ENCODE data around the gene MEGF6. TPM values are rescaled to one million over a fixed set of nuclear protein-coding genes. Genes with fewer than 3 reads are reported as not detected.
A peak's percentile ranks its signal among the peaks of the same experiment; 100 is the strongest.
"Not testable (repeated sequence)": the region's sequence is repeated elsewhere in the genome, so short reads cannot be mapped to it uniquely, and the experiment has no call there.

The MEGF6 gene
- total RNA-seq, 2 experiments from 2014 or later = 1.7 to 2.5 TPM

DNA sequence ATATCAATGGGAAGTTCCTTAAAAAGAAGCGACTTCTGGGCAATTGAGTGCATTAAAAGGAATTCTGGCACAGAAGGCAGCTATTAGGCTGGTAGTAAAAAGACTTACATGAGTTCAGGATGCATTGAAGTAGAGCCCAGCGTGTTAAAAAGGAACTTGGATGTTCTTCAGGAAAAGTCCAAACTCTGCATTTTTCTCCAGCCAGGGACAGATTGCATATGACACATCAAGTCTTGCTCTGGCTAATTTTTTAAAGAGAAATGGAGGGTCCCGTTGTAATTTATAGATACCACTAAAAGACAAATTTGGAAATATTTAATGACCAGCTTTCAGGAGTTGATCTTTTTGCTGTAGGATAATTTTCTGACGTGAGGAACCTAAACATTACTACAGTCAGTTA, 14.7 kb upstream of the MEGF6 start:
- DNase-seq = no peak
- Mint-ChIP-seq H3K4me1 (peaks cover 25% of the 10 kb centered on the region), H3K36me3 (no peaks in the 10 kb centered on the region), H3K9me3 (no peaks in the 10 kb centered on the region), H3K4me3 (peak overlapping the region; percentile 67), H3K27me3 (no peaks in the 10 kb centered on the region), H3K27ac (no peak overlapping the region)

DNA sequence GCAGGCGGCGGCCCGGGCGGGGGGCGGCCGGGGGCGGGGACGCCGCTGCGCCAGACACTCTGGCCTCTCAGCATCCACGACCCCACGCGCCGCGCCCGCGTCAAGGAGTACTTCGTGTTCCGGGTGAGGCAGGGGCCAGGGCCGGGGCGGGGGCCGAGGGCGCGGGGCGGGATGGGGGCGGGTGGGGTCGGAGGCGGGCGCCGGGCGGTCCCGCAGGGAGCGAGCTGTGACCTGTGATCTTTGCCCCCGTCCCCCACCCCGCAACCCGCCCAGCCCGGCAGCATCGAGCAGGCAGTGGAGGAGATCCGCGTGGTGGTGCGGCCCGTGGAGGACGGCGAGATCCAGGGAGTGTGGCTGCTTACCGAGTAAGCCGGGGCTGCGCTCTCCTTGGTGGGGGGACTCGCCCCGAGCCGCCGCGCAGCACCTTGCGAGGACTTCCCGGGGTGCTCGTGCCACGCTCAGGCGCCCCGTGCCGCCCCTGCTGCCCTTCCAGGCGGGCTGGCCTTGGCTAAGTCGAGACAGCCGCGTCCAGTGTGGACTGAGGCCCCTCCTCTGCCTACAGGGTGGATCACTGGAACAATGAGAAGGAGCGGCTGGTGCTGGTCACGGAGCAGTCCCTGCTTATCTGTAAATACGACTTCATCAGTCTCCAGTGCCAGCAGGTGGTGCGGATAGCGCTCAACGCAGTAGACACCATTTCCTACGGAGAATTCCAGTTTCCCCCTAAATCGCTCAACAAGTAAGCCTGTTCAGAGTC, 14.0 kb upstream of the MEGF6 start:
- Mint-ChIP-seq H3K27me3 (no peaks in the 10 kb centered on the region), H3K9me3 (no peaks in the 10 kb centered on the region), H3K4me1 (peaks cover 25% of the 10 kb centered on the region), H3K36me3 (no peaks in the 10 kb centered on the region), H3K4me3 (peak overlapping the region; percentile 90), H3K27ac (peak overlapping the region; percentile 6)
- DNase-seq = peak; percentile 32

DNA sequence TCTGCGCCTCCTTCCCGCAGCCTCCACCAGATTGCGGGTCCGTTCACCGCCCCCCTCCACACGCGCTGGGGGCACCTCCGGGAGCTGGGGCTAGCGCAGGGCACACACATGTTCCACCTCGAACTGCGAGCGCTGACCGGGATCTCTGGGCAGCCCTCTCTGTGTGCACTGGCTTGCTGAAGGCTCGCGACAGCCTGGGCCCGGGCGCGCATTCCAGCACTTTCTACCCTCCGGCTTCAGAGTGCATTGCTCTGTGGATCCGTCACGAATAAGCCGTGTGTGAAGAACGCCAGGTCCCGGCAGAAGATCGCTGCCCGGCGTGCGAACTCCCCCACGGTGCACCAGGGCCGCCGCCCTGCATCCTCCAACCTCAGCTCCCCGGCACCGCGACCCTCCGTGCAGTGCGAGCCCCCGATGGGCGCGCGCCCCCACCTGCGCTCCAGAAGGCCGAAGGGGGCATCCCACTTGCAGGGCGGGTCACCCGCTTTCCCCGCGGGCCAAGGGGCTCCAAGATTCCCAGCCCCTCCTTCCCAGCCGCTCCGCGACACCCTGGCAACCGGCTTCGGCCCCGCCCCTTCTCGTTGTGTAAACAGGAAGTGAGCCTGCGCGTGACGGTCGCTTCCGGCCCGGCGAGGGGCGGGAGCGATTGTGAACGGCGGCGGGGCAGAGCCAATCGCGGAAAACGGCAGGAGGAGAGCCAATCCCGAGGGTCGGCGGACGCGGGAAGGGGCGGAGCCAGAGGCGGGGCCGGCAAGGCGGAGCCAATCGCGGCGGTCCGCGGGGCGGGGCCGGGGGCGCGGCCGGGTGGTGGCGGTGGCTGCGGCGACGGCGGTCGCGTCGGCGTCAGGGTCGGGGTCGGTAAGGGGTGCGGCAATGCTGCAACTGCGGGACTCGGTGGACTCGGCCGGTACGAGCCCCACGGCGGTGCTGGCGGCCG, 13.2 kb upstream of the MEGF6 start, which contains the start of gene TPRG1L:
TPRG1L (plus strand) TSS at position 816 of the 937 bp plus-strand sequence; CDS start at position 874, 58 bp downstream.
- DNase-seq = peak; percentile 98
- peak within 1 kb of the TSS; percentile 81 for H3K27ac Mint-ChIP-seq
- peaks cover 29% of the 10 kb centered on the region for H3K4me1 Mint-ChIP-seq
- H3K27me3 Mint-ChIP-seq = no peaks in the 10 kb centered on the region
- peak within 1 kb of the TSS; percentile 90 for H3K4me3 Mint-ChIP-seq
- no peaks in the 10 kb centered on the region for H3K36me3 Mint-ChIP-seq
- H3K9me3 Mint-ChIP-seq = no peaks in the 10 kb centered on the region

DNA sequence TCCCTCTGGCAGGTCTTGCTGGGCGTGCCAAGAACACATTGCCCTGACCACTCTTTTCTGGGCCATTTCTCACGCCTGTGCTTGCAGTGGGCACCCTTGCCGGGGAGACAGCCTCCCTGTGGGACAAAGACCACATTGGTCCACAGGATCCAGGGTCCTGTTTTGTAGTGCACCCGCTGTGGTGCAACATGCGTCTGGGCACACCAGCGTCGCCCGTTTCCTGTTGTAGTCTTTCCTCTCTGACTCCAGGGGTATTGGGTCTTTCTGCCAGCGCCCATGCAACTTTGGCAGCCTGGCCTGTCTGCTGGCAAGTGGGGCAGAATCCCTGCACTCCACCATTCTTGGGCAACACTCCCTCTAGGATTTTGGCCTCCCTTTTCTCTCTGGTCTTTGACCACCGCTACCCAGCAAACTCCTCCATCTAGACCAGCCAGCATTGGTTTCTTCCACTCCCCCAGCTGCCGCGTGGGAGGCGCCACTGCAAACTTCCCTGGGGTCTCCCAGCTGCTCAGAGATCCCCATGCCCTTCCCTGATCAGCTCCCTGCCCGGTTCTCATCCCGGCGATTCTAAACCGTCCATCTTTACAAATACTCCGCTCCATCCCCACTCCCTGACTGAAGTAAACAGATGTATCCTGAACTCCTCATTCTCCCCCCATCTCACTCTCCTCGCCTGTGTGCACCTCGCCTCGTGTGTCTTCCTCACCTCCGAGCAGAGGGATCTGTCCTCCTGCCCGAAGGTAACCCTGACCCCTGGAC, 12.3 kb upstream of the MEGF6 start:
- no peak overlapping the region for H3K27ac Mint-ChIP-seq
- peaks cover 35% of the 10 kb centered on the region for H3K4me1 Mint-ChIP-seq
- H3K36me3 Mint-ChIP-seq = no peaks in the 10 kb centered on the region
- H3K27me3 Mint-ChIP-seq = no peaks in the 10 kb centered on the region
- H3K9me3 Mint-ChIP-seq = no peaks in the 10 kb centered on the region
- H3K4me3 Mint-ChIP-seq = peak overlapping the region; percentile 90
- no peak for DNase-seq

DNA sequence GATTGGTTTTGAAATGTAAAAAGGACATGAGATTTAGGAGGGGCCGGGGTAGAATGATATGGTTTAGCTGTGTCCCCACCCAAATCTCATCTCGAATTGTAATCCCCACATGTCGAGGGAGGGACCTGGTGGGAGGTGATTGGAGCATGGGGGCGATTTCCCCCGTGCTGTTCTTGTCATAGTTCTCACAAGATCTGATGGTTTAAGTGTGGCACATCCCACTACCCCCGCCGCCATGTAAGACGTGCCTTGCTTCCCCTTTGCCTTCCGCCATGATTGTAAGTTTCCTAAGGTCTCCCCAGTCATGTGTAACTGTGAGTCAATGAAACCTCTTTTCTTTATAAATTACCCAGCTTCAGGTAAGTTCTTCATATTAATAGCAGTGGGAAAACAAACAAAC, 10.8 kb upstream of the MEGF6 start:
- DNase-seq, H3K9me3 Mint-ChIP-seq, H3K27ac Mint-ChIP-seq, H3K27me3 Mint-ChIP-seq, H3K36me3 Mint-ChIP-seq, H3K4me3 Mint-ChIP-seq: not testable (repeated sequence)
- peaks cover 34% of the 10 kb centered on the region for H3K4me1 Mint-ChIP-seq

DNA sequence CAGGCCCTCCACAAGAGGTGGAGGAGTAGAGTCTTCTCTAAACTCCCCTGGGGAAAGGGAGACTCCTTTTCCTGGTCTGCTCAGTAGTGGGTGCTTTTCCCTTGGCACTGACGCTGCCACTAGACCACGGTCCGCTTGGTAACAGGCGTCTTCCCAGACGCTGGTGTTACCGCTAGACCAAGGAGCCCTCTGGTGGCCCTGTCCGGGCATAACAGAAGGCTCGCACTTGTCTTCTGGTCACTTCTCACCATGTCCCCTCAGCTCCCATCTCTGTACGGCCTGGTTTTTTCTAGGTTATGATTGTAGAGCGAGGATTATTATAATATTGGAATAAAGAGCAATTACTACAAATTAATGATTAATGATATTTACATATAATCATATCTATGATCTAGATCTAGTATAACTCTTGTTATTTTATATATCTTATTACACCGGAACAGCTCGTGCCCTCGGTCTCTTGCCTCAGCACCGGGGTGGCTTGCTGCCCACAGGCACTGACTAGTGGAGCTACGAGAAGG, 9.9 kb upstream of the MEGF6 start:
- not testable (repeated sequence) for DNase-seq

DNA sequence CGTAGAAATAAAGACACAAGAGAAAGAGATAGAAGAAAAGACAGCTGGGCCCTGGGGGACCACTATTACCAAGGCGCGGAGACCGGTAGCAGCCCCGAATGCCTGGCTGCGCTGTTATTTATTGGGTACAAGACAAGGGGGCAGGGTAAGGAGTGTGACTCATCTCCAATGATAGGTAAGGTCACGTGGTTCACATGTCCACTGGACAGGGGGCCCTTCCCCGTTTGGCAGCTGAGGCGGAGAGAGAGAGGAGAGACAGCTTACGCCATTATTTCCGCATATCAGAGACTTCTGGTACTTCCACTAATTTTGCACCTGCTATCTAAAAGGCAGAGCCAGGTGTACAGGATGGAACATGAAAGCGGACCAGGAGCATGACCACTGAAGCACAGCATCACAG, 9.4 kb upstream of the MEGF6 start:
- Mint-ChIP-seq H3K27ac (no peak overlapping the region), H3K27me3 (no peaks in the 10 kb centered on the region), H3K4me1 (peaks cover 28% of the 10 kb centered on the region), H3K4me3 (no peak overlapping the region), H3K36me3 (no peaks in the 10 kb centered on the region), H3K9me3 (no peaks in the 10 kb centered on the region)
- no peak for DNase-seq

More for the DNA sequence above, 9.9 kb upstream of the MEGF6 start:
- H3K27me3 Mint-ChIP-seq, H3K27ac Mint-ChIP-seq, H3K4me3 Mint-ChIP-seq, H3K9me3 Mint-ChIP-seq, H3K36me3 Mint-ChIP-seq: not testable (repeated sequence)
- peaks cover 33% of the 10 kb centered on the region for H3K4me1 Mint-ChIP-seq

DNA sequence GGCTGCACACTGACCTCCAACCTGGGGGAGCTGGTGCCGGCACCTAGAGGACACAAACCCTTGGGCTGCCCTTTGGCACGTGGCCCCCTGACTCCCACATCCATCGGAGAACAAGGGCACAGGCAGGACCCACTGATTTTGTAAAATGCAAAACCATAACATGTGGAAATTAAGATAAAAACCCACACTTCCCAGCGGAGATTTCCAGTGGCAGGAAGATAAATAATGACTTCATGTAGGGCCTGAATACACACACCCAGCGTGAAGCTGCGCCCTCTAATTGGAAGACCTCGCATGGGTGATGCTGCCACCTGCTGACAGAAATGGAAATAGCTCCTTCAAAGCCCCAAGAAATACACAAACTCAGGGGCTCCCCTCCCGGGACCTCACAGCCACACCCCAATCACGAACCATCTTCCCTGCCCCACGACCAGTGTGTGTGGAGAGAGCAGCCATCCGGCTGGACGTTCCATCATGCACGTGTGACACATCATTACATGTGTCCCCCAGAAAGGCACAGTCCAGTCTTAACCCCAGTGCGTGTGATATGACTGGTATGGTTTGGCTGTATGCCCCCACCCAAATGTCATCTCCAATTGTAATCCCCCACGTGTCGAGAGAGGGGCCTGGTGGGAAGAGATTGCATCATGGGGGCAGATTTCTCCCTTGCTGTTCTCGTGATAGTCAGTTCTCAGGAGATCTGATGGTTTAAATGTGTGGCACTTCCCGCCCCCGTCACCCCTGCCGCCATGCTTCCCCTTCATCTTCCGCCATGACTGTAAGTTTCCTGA, 7.8 kb upstream of the MEGF6 start:
- Mint-ChIP-seq H3K4me1 (peaks cover 24% of the 10 kb centered on the region), H3K27me3 (no peaks in the 10 kb centered on the region), H3K9me3 (no peaks in the 10 kb centered on the region), H3K27ac (peak overlapping the region; percentile 63), H3K36me3 (no peaks in the 10 kb centered on the region), H3K4me3 (peak overlapping the region; percentile 34)
- DNase-seq = peak; percentile 68

DNA sequence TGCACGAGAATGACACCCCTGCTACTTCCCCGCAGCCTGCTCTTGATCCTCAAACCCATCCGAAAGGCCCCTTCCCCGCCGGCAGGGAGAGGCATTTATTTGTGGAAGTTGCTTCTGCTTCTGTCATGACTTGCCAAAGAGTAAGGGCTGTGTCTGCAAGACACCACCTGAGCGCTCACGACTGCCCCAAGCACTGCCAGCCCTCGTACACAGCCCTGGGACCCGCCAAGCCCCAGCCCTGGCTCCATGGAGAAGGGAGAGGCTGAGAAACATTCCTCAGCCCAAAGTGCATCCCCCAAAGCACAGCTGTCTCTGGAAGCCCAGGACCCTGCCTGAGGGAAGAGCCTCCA, 7.2 kb upstream of the MEGF6 start:
- peaks cover 19% of the 10 kb centered on the region for H3K4me1 Mint-ChIP-seq
- no peaks in the 10 kb centered on the region for H3K27me3 Mint-ChIP-seq
- no peaks in the 10 kb centered on the region for H3K36me3 Mint-ChIP-seq
- no peak overlapping the region for H3K4me3 Mint-ChIP-seq
- H3K27ac Mint-ChIP-seq = no peak overlapping the region
- DNase-seq = no peak
- no peaks in the 10 kb centered on the region for H3K9me3 Mint-ChIP-seq

DNA sequence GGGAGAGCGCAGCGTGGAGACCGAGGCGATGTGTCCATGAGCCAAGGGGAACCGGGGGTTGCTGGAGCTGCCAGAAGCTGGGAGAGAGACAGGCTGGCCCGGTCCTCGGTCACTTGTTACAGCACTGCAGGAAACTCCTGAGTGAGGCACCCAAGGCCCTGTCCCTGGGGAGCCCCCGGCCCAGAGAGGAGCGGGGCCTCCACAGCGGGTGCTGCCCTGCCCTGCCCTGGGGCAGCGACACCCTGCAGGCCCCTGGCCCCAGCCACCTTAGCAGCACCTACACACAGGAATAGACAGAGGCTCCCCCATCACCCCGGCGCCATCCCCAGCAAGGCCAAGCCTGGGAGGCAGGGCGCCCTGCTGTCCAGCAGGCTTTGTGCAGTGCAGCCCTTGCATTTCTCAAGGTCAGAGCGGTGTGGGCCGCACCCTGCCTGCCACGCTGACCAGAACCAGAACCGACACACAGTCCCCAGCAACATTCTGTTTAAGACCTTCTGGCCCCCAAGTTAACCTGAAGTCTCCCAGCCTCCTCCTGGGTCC, 6.6 kb upstream of the MEGF6 start:
- peaks cover 13% of the 10 kb centered on the region for H3K4me1 Mint-ChIP-seq
- H3K4me3 Mint-ChIP-seq = no peak overlapping the region
- H3K36me3 Mint-ChIP-seq = no peaks in the 10 kb centered on the region
- no peaks in the 10 kb centered on the region for H3K9me3 Mint-ChIP-seq
- H3K27ac Mint-ChIP-seq = no peak overlapping the region
- H3K27me3 Mint-ChIP-seq = no peaks in the 10 kb centered on the region
- DNase-seq = no peak

DNA sequence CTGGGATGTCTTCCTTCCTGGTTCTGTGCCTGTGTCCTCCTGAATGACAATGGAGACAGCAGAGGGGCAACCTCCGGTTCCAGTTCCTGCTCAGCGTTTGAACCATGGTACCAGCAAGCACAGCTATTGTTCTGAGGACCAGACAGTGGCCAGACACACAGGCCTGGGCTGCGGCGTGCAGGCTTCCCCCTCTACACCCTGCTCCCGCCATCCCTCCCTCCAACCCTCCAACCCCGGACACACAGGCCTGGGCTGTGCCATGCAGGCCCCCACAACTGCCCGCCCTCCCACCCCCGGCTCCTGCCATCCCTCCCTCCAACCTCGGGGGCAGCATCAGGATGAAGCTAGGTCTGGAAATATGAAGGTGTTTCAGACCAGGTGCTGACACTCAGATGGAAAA, 5.6 kb upstream of the MEGF6 start:
- Mint-ChIP-seq H3K27me3 (peaks cover 5% of the 10 kb centered on the region), H3K27ac (no peak overlapping the region), H3K9me3 (no peaks in the 10 kb centered on the region), H3K36me3 (no peaks in the 10 kb centered on the region), H3K4me1 (peaks cover 11% of the 10 kb centered on the region), H3K4me3 (no peak overlapping the region)
- no peak for DNase-seq

DNA sequence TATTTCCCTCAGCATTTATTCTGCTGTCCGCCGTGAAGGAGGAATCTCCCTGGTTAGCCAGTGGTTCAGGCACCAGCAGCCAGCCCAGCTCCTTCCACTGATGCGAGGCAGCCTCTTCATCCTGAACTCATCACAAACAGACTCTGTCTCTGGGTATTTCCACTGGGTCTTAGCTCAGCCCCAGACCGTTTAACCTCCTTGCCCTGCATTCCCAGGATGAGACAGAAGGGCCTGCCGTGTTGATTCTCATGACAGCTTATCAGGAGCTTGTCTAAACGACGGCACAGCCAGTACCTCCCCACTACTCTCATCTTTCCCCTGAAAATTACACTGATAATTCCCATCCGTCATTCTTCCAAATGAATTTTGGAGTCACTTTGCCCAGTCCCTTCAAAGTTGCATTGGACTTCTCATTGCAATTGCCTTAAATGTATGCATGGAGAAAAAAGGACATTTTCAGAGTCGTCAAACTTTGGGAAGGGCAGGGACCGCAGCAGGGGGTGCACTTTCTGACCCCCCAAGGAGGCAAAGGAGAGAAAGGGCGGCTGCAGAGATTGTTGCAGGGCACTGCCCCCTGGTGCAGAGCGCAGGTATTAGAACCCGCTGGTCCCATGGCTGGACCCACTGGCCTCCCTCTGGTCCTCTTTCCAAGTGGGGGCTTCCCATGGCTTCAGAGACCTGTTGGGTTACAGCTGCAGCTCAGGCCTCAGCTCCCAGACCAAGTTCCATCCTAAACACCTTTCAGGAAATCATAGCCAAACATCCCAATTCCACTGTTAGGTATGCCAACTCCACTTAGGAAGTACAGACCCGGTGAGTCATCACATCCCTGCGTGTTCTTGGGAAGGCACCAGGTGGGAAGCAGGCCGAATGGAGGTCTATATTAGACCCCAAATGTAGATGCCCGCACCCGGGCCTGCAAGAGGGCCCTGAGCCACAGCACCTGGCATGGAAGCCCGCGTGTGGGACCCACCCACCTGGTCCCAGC, 3.7 kb upstream of the MEGF6 start:
- Mint-ChIP-seq H3K9me3 (no peaks in the 10 kb centered on the region), H3K36me3 (no peaks in the 10 kb centered on the region), H3K27ac (no peak overlapping the region), H3K4me1 (peaks cover 12% of the 10 kb centered on the region), H3K27me3 (peaks cover 16% of the 10 kb centered on the region), H3K4me3 (no peak overlapping the region)
- no peak for DNase-seq

DNA sequence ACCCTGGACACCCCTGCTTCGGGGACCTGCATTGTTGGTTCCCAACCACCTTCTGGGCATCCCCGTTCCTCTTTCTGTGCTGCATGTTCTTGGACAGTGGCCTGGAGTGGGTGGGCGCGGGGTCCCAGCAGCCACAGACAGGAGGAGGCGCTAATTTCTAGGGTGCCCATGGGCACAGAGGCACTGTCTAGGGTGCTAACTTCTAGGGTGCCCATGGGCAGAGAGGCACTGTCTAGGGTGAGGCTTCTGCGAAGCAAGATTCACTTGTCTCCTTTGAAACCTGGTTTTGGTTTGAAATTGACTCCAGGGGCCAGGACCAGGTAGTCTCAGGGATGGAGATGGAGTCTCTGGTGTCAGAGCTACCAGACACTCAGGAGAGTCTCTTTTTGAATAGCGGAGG, 815 bp upstream of the MEGF6 start:
- H3K36me3 Mint-ChIP-seq = no peaks in the 10 kb centered on the region
- H3K27ac Mint-ChIP-seq = no peak overlapping the region
- H3K4me3 Mint-ChIP-seq = peak overlapping the region; percentile 67
- H3K9me3 Mint-ChIP-seq = no peaks in the 10 kb centered on the region
- DNase-seq = no peak
- peaks cover 2% of the 10 kb centered on the region for H3K4me1 Mint-ChIP-seq
- peaks cover 21% of the 10 kb centered on the region for H3K27me3 Mint-ChIP-seq

Measured in activated naive CD8-positive, alpha-beta T cell treated with anti-CD3 and anti-CD28 coated beads for 36 hours (primary cell).